ENCODE measurements around the gene PEX16.
"Not testable (repeated sequence)": the region's sequence is repeated elsewhere in the genome, so short reads cannot be mapped to it uniquely, and the experiment has no call there.

PEX16 gene

GRCh38 chr11:45909594-45910475, 7.8 kb downstream of the PEX16 start:
- no peak for TF ChIP-seq CTCF (conservative IDR thresholded peaks at IDR 0.05; ENCODE audit: low read depth, low read length)
- DNase-seq (ENCODE audit: low read depth), result no peak
- no peak overlapping the region for H3K4me3 ChIP-seq (ENCODE audit: low read length)

GRCh38 chr11:45907911-45908370, 9.7 kb downstream of the PEX16 start:
- no peak for DNase-seq (ENCODE audit: low read depth)
- TF ChIP-seq CTCF (conservative IDR thresholded peaks at IDR 0.05; ENCODE audit: low read depth, low read length), result no peak
- no peak overlapping the region for H3K4me3 ChIP-seq (ENCODE audit: low read length)

GRCh38 chr11:45906965-45907611, 10.6 kb downstream of the PEX16 start, which contains the start of gene FREY1:
Gene FREY1 (minus strand): TSS chr11:45907271. CDS start chr11:45907245, 26 bp downstream.
- no peak for DNase-seq (ENCODE audit: low read depth)
- no peak within 1 kb of the TSS for H3K4me3 ChIP-seq (ENCODE audit: low read length)
- no peak for TF ChIP-seq CTCF (conservative IDR thresholded peaks at IDR 0.05; ENCODE audit: low read depth, low read length)

- no peak for TF ChIP-seq CTCF (conservative IDR thresholded peaks at IDR 0.05; ENCODE audit: low read depth, low read length)
- DNase-seq (ENCODE audit: low read depth), result no peak
- H3K4me3 ChIP-seq (ENCODE audit: low read length), result no peak overlapping the region
These were observed 11.5 kb downstream of the PEX16 start for GRCh38 chr11:45906096-45906682.

- DNase-seq (ENCODE audit: low read depth); H3K4me3 ChIP-seq (ENCODE audit: low read length): not testable (repeated sequence)
These were observed 12.1 kb downstream of the PEX16 start for GRCh38 chr11:45905576-45905975.

GRCh38 chr11:45905095-45905494, 12.6 kb downstream of the PEX16 start:
- TF ChIP-seq CTCF (conservative IDR thresholded peaks at IDR 0.05; ENCODE audit: low read depth, low read length), result no peak
- H3K4me3 ChIP-seq (ENCODE audit: low read length), result no peak overlapping the region
- DNase-seq (ENCODE audit: low read depth), result no peak

- no peak overlapping the region for H3K4me3 ChIP-seq (ENCODE audit: low read length)
- no peak for TF ChIP-seq CTCF (conservative IDR thresholded peaks at IDR 0.05; ENCODE audit: low read depth, low read length)
- DNase-seq (ENCODE audit: low read depth), result no peak
These were observed 13.3 kb downstream of the PEX16 start for GRCh38 chr11:45904309-45904915.
